ENCODE measurements around the gene RPS6KA5. TPM values are rescaled to one million over a fixed set of nuclear protein-coding genes. Genes with fewer than 3 reads are reported as not detected.
"Not testable (repeated sequence)": the region's sequence is repeated elsewhere in the genome, so short reads cannot be mapped to it uniquely, and the experiment has no call there.

Gene RPS6KA5
- total RNA-seq, 1 donor from 2014 or later = 12.8 TPM

DNA sequence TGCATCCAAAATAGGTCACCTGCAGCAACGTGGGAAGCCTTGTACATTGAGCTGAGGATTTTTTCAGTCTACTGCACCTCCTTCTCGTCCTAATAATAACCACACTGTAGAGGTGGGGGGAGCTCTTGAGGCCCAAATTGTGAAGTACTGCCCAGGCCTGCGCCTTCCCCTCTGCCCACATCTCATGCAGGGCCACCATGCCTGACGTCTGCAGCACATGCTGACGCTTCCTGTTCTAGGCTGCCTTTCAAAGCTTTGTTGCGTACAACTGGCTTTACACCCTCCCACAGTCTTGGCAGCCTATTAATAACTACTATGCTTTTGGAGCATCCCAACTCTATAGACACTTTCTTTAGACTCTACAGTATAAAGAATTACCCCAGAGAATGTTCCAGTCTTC lies 217.7 kb downstream of the RPS6KA5 start:
- H3K36me3 Mint-ChIP-seq = no peaks in the 10 kb centered on the region
- H3K4me3 Mint-ChIP-seq = no peak overlapping the region
- H3K27me3 Mint-ChIP-seq (ENCODE audit: low read depth) = no peaks in the 10 kb centered on the region
- peaks cover 3% of the 10 kb centered on the region for H3K9me3 Mint-ChIP-seq
- no peak overlapping the region for H3K27ac Mint-ChIP-seq
- no peak for DNase-seq (ENCODE audit: low spot score in 2 of 2, unreplicated experiment in 2 of 2)
- peaks cover 3% of the 10 kb centered on the region for H3K4me1 Mint-ChIP-seq
- TF ChIP-seq, protein P1, sequence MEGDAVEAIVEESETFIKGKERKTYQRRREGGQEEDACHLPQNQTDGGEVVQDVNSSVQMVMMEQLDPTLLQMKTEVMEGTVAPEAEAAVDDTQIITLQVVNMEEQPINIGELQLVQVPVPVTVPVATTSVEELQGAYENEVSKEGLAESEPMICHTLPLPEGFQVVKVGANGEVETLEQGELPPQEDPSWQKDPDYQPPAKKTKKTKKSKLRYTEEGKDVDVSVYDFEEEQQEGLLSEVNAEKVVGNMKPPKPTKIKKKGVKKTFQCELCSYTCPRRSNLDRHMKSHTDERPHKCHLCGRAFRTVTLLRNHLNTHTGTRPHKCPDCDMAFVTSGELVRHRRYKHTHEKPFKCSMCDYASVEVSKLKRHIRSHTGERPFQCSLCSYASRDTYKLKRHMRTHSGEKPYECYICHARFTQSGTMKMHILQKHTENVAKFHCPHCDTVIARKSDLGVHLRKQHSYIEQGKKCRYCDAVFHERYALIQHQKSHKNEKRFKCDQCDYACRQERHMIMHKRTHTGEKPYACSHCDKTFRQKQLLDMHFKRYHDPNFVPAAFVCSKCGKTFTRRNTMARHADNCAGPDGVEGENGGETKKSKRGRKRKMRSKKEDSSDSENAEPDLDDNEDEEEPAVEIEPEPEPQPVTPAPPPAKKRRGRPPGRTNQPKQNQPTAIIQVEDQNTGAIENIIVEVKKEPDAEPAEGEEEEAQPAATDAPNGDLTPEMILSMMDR (IDR thresholded peaks at IDR 0.05; ENCODE audit: unreplicated experiment) = no peak

DNA sequence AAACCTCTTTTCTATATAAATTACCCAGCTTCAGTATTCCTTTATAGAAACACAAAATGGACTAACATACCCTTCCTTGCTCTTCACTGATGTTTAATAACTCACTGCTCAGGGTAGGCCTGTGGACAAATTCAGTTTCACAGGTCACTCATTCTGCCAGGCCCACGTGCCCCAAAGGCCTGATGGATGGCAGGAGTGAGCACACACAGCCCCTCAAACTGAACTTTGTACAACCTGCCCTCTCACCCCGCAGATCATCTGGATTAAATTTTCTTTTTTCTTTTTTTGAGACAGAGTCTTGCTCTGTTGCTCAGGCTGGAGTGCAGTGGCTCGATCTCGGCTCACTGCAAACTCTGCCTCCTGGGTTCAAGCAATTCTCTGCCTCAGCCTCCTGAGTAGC lies 219.8 kb downstream of the RPS6KA5 start:
- not testable (repeated sequence) for H3K27ac Mint-ChIP-seq; H3K4me3 Mint-ChIP-seq; H3K9me3 Mint-ChIP-seq; H3K4me1 Mint-ChIP-seq; H3K27me3 Mint-ChIP-seq (ENCODE audit: low read depth); DNase-seq (ENCODE audit: low spot score in 2 of 2, unreplicated experiment in 2 of 2); H3K36me3 Mint-ChIP-seq

DNA sequence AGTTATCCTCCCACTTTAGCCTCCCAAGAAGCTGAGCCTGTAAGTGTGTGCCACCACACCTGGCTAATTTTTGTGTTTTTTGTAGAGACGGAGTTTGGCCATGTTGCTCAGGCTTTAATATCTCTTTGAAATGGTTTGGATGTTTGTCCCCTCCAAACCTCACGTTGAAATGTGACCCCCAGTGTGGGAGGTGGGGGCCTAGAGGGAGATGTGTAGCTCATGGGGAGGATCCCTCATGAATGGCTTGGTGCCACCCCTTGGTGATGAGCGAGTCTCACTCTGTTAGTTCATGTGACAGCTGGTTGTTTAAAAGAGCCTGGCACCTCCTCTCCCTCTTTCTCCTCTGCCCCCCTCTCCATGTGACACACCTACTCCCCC lies 220.6 kb downstream of the RPS6KA5 start:
- no peak for DNase-seq (ENCODE audit: low spot score in 2 of 2, unreplicated experiment in 2 of 2)
- H3K36me3 Mint-ChIP-seq = no peaks in the 10 kb centered on the region
- TF ChIP-seq, protein P1 (IDR thresholded peaks at IDR 0.05; ENCODE audit: unreplicated experiment) = no peak
- H3K27ac Mint-ChIP-seq = no peak overlapping the region
- no peak overlapping the region for H3K4me3 Mint-ChIP-seq
- peaks cover 3% of the 10 kb centered on the region for H3K4me1 Mint-ChIP-seq
- no peaks in the 10 kb centered on the region for H3K27me3 Mint-ChIP-seq (ENCODE audit: low read depth)
- peaks cover 3% of the 10 kb centered on the region for H3K9me3 Mint-ChIP-seq

DNA sequence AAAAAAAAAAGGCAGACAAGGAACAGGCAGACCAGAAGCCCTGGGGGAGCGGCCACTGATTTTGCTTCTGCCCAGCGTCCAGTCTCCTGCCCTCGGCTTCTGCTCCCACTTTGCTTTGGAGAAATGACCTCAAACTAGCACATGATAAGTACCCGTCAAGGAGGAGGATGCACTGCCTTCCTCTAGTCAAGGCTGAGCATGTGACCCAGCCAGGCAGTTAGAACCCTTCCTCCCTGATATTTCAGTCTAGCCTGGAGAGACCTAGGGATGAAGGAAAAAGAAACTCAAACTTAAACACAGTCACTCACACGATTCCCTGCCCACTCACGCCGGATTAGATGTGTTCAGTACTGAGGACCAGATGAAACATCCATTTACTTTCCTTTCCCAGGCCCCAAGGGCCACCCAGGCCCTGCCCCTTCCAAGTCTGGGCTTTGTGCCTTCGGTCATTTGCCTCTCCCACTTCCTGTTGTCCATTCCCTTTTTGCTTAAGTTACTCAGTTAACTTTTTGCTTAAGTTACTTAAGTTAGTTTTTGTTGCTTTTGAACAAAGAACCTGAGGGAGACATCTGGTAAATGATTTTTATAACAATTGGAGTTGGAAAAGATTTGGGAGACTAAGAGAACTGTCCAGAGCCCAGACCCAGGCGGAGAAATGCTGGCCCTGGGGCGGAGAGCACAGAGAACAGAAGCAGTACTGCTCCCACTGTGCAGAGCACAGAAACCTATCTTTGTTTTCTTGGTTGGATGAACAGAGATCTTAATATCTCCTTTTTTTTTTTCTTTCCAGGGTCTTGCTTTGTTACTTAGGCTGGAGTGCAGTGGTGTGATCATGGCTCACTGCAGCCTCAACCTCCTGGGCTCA lies 221.2 kb downstream of the RPS6KA5 start:
- TF ChIP-seq, protein P1 (IDR thresholded peaks at IDR 0.05; ENCODE audit: unreplicated experiment) = no peak
- no peaks in the 10 kb centered on the region for H3K27me3 Mint-ChIP-seq (ENCODE audit: low read depth)
- H3K4me3 Mint-ChIP-seq = no peak overlapping the region
- H3K36me3 Mint-ChIP-seq = no peaks in the 10 kb centered on the region
- H3K4me1 Mint-ChIP-seq = peaks cover 3% of the 10 kb centered on the region
- peak overlapping the region; percentile 9 for H3K27ac Mint-ChIP-seq
- peaks cover 3% of the 10 kb centered on the region for H3K9me3 Mint-ChIP-seq
- DNase-seq (ENCODE audit: low spot score in 2 of 2, unreplicated experiment in 2 of 2) = no peak

DNA sequence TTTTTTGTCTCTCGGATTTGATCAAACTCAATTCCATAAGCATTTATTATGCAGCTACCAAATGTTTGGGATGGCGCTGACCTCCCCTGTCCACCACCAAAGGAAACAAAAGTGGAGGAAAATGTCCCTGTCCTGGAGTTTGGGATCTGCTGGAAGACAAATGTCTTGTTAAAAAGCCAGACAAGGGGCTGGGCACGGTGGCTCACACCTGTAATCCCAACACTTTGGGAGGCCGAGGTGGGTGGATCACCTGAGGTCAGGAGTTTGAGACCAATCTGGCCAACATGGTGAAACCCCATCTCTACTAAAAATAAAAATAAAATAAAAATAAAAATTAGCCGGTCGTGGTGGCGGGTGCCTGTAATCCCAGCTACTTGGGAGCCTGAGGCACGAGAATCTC lies 221.9 kb downstream of the RPS6KA5 start:
- not testable (repeated sequence) for H3K27me3 Mint-ChIP-seq (ENCODE audit: low read depth); H3K36me3 Mint-ChIP-seq; H3K4me1 Mint-ChIP-seq; H3K27ac Mint-ChIP-seq; H3K9me3 Mint-ChIP-seq; DNase-seq (ENCODE audit: low spot score in 2 of 2, unreplicated experiment in 2 of 2); H3K4me3 Mint-ChIP-seq

DNA sequence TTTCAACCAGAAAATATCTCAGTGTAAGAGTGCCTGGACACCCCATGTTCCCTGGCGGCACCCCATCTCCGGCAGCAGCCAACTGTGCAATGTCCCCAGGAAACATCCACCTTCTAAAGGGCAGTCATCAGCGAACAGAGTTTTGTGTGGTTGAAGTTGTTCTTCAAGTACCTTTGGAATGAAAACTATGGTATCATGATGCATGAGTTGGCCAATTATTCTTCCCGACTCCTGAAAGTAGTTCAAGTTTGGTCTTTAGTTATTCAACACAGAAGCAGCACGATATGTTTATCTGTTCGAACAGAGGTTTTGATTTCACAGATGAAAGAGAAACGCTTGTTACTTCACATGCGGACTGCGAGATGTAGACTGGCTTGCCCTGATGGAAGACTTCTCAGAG lies 223.1 kb downstream of the RPS6KA5 start:
- TF ChIP-seq, protein P1 (IDR thresholded peaks at IDR 0.05; ENCODE audit: unreplicated experiment) = no peak
- H3K4me3 Mint-ChIP-seq = no peak overlapping the region
- no peaks in the 10 kb centered on the region for H3K27me3 Mint-ChIP-seq (ENCODE audit: low read depth)
- no peaks in the 10 kb centered on the region for H3K36me3 Mint-ChIP-seq
- no peak overlapping the region for H3K27ac Mint-ChIP-seq
- H3K9me3 Mint-ChIP-seq = peaks cover 3% of the 10 kb centered on the region
- peaks cover 3% of the 10 kb centered on the region for H3K4me1 Mint-ChIP-seq
- DNase-seq (ENCODE audit: low spot score in 2 of 2, unreplicated experiment in 2 of 2) = no peak
